ENCODE results near the gene WDHD1.
A peak's percentile ranks its signal among the peaks of the same experiment; 100 is the strongest.
"Not testable (repeated sequence)": the region's sequence is repeated elsewhere in the genome, so short reads cannot be mapped to it uniquely, and the experiment has no call there.

The WDHD1 gene

DNA sequence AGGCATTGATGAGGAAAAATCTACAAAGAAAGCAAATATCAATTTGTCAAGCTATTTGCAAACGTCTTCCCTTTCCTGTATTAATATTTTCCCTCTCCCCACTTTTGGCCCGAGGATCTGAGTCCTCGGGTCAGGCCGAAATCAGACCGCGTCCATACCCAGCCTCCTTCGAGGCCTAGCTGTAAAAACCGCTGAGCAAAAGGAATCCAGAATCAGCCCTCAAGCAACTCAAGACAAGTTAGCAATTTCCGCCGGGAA is 24.2 kb upstream of the WDHD1 start:
- Histone ChIP-seq H3K27me3 (ENCODE audit: control insufficient read depth in 2 of 2, insufficient read depth in 2 of 2, low read length in 2 of 2) (no peaks in the 10 kb centered on the region), H3K27ac (ENCODE audit: low read depth in 2 of 2, low read length in 2 of 2) (peak overlapping the region; percentile 99 to 100), H3K9ac (ENCODE audit: low read depth in 1 of 2, low read length in 2 of 2) (peak overlapping the region; percentile 94 to 100), H3K4me3 (ENCODE audit: low read length in 2 of 2) (peak overlapping the region; percentile 95 to 98), H3K36me3 (ENCODE audit: control insufficient read depth in 2 of 2, insufficient read depth in 2 of 2, low read length in 2 of 2) (peaks cover 0 to 8% of the 10 kb centered on the region in 2 donors), H3K9me3 (ENCODE audit: control insufficient read depth in 2 of 2, low read length in 2 of 2) (no peaks in the 10 kb centered on the region), H3K4me1 (ENCODE audit: control insufficient read depth in 2 of 2, insufficient read depth in 2 of 2, low read length in 2 of 2) (peaks cover 14 to 17% of the 10 kb centered on the region in 2 donors)

DNA sequence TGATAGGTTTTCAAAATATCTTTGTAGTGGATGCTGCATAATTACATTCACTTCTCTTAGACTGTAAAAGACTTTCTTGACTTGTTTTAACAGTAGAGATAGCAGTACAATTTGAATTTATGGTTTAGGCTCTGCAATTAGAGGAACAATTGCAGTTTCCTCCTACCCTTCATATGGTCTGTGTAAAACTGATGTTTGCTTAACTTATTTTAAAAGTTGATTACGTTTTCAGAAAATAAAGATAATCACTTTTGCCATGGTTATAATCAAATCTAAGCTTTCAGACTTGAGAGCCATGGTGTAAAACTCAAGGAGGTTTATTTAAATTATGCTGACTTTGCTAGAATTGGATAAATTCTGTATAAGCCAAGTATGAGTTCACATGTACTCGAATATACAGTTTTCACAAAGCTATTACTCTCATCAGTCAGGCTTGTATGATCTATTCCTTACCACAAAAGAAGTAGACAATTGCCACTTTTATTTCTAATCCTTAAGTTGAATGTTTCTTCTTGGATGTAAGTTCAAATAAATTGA is 22.1 kb upstream of the WDHD1 start:
- Histone ChIP-seq H3K4me1 (ENCODE audit: control insufficient read depth in 2 of 2, insufficient read depth in 2 of 2, low read length in 2 of 2) (peaks cover 14 to 17% of the 10 kb centered on the region in 2 donors), H3K36me3 (ENCODE audit: control insufficient read depth in 2 of 2, insufficient read depth in 2 of 2, low read length in 2 of 2) (peaks cover 1 to 2% of the 10 kb centered on the region in 2 donors), H3K9ac (ENCODE audit: low read depth in 1 of 2, low read length in 2 of 2) (no peak overlapping the region), H3K27me3 (ENCODE audit: control insufficient read depth in 2 of 2, insufficient read depth in 2 of 2, low read length in 2 of 2) (no peaks in the 10 kb centered on the region), H3K27ac (ENCODE audit: low read depth in 2 of 2, low read length in 2 of 2) (peak overlapping the region in 1 of 2 donors; percentile 15), H3K4me3 (ENCODE audit: low read length in 2 of 2) (no peak overlapping the region), H3K9me3 (ENCODE audit: control insufficient read depth in 2 of 2, low read length in 2 of 2) (no peaks in the 10 kb centered on the region)

DNA sequence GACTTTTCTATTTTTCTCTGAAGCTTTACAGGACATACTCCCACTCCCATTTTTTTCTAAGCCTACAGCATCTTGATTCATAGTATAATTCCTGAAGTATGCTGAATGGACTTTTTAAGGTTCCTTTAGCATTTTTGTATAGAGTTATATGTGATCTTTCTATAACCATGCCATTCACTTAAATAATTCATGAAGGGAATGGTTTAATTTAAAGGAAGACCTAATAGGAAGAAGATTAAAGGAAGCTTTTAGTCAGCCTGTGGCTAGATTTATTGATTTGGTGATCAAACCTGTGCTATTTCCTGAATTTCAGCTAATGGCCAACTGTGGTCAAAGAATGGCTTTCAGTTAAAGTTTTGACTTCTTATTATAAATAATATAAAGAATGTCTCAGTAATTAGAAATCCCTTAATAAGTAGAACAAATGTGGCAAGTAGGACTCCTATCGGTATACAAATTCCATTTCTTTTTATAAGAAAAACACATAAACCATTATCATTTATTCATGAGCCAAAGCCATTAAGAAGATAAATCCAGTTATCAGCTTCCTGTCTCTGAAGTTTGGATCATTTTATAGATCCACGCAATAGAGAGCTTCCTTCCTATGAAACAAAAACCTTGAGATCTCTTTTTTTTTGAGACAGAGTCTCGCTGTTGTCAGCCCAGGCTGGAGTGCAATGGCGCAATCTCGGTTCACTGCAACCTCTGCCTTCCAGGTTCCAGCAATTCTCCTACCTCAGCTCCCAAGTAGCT is 20.6 kb upstream of the WDHD1 start:
- Histone ChIP-seq H3K4me1 (ENCODE audit: control insufficient read depth in 2 of 2, insufficient read depth in 2 of 2, low read length in 2 of 2) (peaks cover 5 to 9% of the 10 kb centered on the region in 2 donors), H3K27me3 (ENCODE audit: control insufficient read depth in 2 of 2, insufficient read depth in 2 of 2, low read length in 2 of 2) (no peaks in the 10 kb centered on the region), H3K9ac (ENCODE audit: low read depth in 1 of 2, low read length in 2 of 2) (no peak overlapping the region), H3K4me3 (ENCODE audit: low read length in 2 of 2) (no peak overlapping the region), H3K27ac (ENCODE audit: low read depth in 2 of 2, low read length in 2 of 2) (no peak overlapping the region), H3K36me3 (ENCODE audit: control insufficient read depth in 2 of 2, insufficient read depth in 2 of 2, low read length in 2 of 2) (peaks cover 11 to 12% of the 10 kb centered on the region in 2 donors), H3K9me3 (ENCODE audit: control insufficient read depth in 2 of 2, low read length in 2 of 2) (no peaks in the 10 kb centered on the region)

DNA sequence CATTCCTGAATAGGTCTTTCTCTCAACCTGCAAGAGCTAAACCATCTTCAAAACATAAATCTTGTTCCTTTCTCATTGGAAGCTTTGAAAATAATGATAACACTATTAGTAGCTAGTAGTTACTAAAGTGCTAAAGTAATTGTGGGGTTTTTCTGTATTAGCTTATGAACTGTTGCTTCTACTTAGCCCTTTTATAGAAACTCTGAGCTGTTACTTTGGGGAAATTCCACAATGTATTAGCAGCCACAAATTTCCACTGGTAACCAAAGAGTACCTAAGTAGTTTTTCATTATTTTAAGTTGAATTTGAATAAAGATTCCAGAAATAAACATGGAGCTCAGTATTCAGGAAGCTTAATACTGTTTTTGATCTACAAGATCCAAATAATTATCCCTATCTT is 18.2 kb upstream of the WDHD1 start:
- peaks cover 11 to 12% of the 10 kb centered on the region in 2 donors for H3K36me3 ChIP-seq (ENCODE audit: control insufficient read depth in 2 of 2, insufficient read depth in 2 of 2, low read length in 2 of 2)
- H3K9me3 ChIP-seq (ENCODE audit: control insufficient read depth in 2 of 2, low read length in 2 of 2), result no peaks in the 10 kb centered on the region
- no peaks in the 10 kb centered on the region for H3K27me3 ChIP-seq (ENCODE audit: control insufficient read depth in 2 of 2, insufficient read depth in 2 of 2, low read length in 2 of 2)
- no peaks in the 10 kb centered on the region for H3K4me1 ChIP-seq (ENCODE audit: control insufficient read depth in 2 of 2, insufficient read depth in 2 of 2, low read length in 2 of 2)
- H3K4me3 ChIP-seq (ENCODE audit: low read length in 2 of 2), result no peak overlapping the region
- H3K27ac ChIP-seq (ENCODE audit: low read depth in 2 of 2, low read length in 2 of 2), result no peak overlapping the region
- no peak overlapping the region for H3K9ac ChIP-seq (ENCODE audit: low read depth in 1 of 2, low read length in 2 of 2)

DNA sequence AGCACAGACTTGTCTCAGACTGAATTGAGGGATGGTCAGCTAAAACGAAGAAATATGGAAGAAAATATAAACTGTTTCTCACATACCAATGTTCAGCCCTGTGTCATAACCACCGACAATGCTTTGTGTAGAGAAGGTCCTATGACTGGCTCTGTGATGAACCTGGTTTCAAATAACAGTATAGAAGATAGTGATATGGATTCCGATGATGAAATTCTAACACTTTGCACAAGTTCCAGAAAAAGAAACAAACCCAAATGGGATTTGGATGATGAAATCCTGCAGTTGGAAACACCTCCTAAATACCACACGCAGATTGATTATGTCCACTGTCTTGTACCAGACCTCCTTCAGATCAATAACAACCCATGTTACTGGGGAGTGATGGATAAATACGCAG is 16.6 kb upstream of the WDHD1 start:
- no peaks in the 10 kb centered on the region for H3K27me3 ChIP-seq (ENCODE audit: control insufficient read depth in 2 of 2, insufficient read depth in 2 of 2, low read length in 2 of 2)
- no peaks in the 10 kb centered on the region for H3K4me1 ChIP-seq (ENCODE audit: control insufficient read depth in 2 of 2, insufficient read depth in 2 of 2, low read length in 2 of 2)
- H3K4me3 ChIP-seq (ENCODE audit: low read length in 2 of 2), result no peak overlapping the region

DNA sequence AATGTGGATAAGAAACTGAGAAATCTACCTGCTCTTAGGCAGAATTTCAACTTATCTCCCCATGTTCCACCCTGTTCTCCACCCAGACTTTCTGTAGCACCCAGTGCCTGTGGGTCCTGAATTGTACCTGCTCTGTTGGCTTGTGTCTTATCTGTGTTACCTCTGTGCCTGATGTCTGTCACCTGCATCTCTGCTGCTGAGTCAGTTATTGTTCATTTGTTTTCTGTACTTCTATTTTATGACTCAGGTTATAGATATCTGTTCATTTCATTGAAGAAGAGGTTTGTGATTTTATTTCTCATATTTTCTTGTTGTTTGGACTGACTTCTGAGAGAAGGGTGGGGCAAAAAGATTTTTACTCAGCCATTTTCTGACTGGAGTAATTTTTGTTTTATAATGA is 11.8 kb upstream of the WDHD1 start:
- Histone ChIP-seq H3K27me3 (ENCODE audit: control insufficient read depth in 2 of 2, insufficient read depth in 2 of 2, low read length in 2 of 2) (no peaks in the 10 kb centered on the region), H3K27ac (ENCODE audit: low read depth in 2 of 2, low read length in 2 of 2) (no peak overlapping the region), H3K4me3 (ENCODE audit: low read length in 2 of 2) (no peak overlapping the region), H3K4me1 (ENCODE audit: control insufficient read depth in 2 of 2, insufficient read depth in 2 of 2, low read length in 2 of 2) (no peaks in the 10 kb centered on the region), H3K9ac (ENCODE audit: low read depth in 1 of 2, low read length in 2 of 2) (no peak overlapping the region), H3K36me3 (ENCODE audit: control insufficient read depth in 2 of 2, insufficient read depth in 2 of 2, low read length in 2 of 2) (peaks cover 10 to 21% of the 10 kb centered on the region in 2 donors), H3K9me3 (ENCODE audit: control insufficient read depth in 2 of 2, low read length in 2 of 2) (no peaks in the 10 kb centered on the region)

More for the DNA sequence above, 16.6 kb upstream of the WDHD1 start:
- no peak overlapping the region for H3K9ac ChIP-seq (ENCODE audit: low read depth in 1 of 2, low read length in 2 of 2)
- H3K9me3 ChIP-seq (ENCODE audit: control insufficient read depth in 2 of 2, low read length in 2 of 2), result no peaks in the 10 kb centered on the region
- peaks cover 12% of the 10 kb centered on the region in 2 donors for H3K36me3 ChIP-seq (ENCODE audit: control insufficient read depth in 2 of 2, insufficient read depth in 2 of 2, low read length in 2 of 2)
- H3K27ac ChIP-seq (ENCODE audit: low read depth in 2 of 2, low read length in 2 of 2), result no peak overlapping the region

DNA sequence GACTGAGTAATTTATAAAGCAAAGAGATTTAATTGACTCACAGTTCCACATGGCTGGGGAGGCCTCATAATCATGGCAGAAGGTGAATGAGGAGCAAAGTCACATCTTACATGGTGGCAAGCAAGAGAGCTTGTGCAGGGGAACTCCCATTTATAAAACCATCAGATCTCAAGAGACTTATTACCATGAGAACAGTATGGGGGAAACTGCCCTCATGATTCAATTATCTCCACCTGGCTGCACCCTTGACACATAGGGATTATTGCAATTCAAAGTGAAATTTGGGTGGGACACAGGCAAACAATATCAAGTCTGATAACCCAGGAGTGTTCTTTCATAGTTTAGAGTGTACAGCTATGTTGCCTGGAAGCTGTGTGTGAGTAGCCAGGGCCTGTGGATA is 11.1 kb upstream of the WDHD1 start:
- H3K36me3 ChIP-seq (ENCODE audit: control insufficient read depth in 2 of 2, insufficient read depth in 2 of 2, low read length in 2 of 2), result peaks cover 5 to 14% of the 10 kb centered on the region in 2 donors
- not testable (repeated sequence) for H3K27me3 ChIP-seq (ENCODE audit: control insufficient read depth in 2 of 2, insufficient read depth in 2 of 2, low read length in 2 of 2); H3K4me3 ChIP-seq (ENCODE audit: low read length in 2 of 2); H3K4me1 ChIP-seq (ENCODE audit: control insufficient read depth in 2 of 2, insufficient read depth in 2 of 2, low read length in 2 of 2); H3K9me3 ChIP-seq (ENCODE audit: control insufficient read depth in 2 of 2, low read length in 2 of 2); H3K27ac ChIP-seq (ENCODE audit: low read depth in 2 of 2, low read length in 2 of 2); H3K9ac ChIP-seq (ENCODE audit: low read depth in 1 of 2, low read length in 2 of 2)

DNA sequence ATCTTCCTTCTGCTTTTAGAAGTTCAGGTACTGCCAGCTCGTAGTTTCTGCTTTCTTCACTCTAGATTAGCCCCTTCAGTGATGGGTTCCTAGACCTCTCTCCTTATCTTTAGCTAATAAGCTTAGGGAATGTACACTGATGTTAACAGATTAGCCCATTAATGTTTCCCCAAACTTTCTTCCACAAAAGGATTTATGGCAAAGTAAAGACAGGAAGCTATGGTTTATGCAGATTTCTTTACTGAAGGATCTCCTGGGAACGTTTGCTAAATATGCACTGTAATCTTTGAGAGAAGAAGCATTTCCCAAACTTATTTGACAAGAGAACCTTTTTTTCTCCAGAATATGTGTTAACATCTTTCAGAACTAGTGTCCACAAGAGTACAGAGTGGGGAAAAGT is 4.3 kb upstream of the WDHD1 start:
- Histone ChIP-seq H3K36me3 (ENCODE audit: control insufficient read depth in 2 of 2, insufficient read depth in 2 of 2, low read length in 2 of 2) (peaks cover 3 to 7% of the 10 kb centered on the region in 2 donors), H3K9me3 (ENCODE audit: control insufficient read depth in 2 of 2, low read length in 2 of 2) (no peaks in the 10 kb centered on the region), H3K27ac (ENCODE audit: low read depth in 2 of 2, low read length in 2 of 2) (no peak overlapping the region), H3K4me3 (ENCODE audit: low read length in 2 of 2) (no peak overlapping the region), H3K27me3 (ENCODE audit: control insufficient read depth in 2 of 2, insufficient read depth in 2 of 2, low read length in 2 of 2) (no peaks in the 10 kb centered on the region), H3K9ac (ENCODE audit: low read depth in 1 of 2, low read length in 2 of 2) (no peak overlapping the region), H3K4me1 (ENCODE audit: control insufficient read depth in 2 of 2, insufficient read depth in 2 of 2, low read length in 2 of 2) (peaks cover 5 to 16% of the 10 kb centered on the region in 2 donors)

DNA sequence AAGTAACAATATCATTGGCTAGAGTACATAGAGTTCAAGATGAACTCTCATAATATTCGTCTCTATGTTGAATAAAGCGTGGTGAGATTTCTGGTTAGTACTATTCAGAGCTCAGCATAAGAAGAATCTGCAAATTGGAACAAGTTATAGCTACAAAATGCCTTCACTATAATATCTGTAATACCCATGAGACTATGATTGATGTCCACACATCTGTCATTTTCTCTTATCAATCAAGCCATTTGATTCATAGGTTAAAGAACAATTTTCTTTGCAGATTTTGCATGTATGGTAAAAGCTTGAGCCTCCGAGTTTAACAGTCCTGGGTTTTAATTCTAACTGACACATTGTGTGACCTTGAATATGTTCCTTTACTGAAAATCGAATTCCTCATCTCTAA is 1.6 kb upstream of the WDHD1 start:
- no peaks in the 10 kb centered on the region for H3K36me3 ChIP-seq (ENCODE audit: control insufficient read depth in 2 of 2, insufficient read depth in 2 of 2, low read length in 2 of 2)
- H3K9me3 ChIP-seq (ENCODE audit: control insufficient read depth in 2 of 2, low read length in 2 of 2), result no peaks in the 10 kb centered on the region
- no peak overlapping the region for H3K27ac ChIP-seq (ENCODE audit: low read depth in 2 of 2, low read length in 2 of 2)
- peak overlapping the region in 1 of 2 donors; percentile 67 for H3K9ac ChIP-seq (ENCODE audit: low read depth in 1 of 2, low read length in 2 of 2)
- peaks cover 8 to 17% of the 10 kb centered on the region in 2 donors for H3K4me1 ChIP-seq (ENCODE audit: control insufficient read depth in 2 of 2, insufficient read depth in 2 of 2, low read length in 2 of 2)
- H3K27me3 ChIP-seq (ENCODE audit: control insufficient read depth in 2 of 2, insufficient read depth in 2 of 2, low read length in 2 of 2), result no peaks in the 10 kb centered on the region
- H3K4me3 ChIP-seq (ENCODE audit: low read length in 2 of 2), result peak overlapping the region; percentile 75 to 97

DNA sequence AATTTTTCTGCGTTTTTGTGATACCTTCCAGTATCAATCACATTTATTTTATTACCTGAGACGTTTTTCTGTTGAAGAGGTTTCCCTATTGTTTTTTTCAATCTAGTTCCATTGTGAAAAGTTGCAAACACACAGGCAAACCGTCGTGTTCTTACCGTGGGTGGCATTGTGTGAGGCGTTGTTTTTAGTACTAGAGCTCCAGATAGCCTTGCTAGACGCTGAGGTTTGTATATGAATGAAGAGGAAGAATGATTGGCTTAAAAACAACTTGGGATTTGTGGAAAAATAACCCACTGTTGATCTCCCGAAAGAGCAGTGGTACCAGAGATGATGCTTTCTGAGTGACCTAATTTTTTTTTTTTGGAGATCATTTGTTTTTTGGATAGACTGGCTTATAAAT is 1.2 kb upstream of the WDHD1 start:
- no peak overlapping the region for H3K27ac ChIP-seq (ENCODE audit: low read depth in 2 of 2, low read length in 2 of 2)
- peaks cover 8 to 17% of the 10 kb centered on the region in 2 donors for H3K4me1 ChIP-seq (ENCODE audit: control insufficient read depth in 2 of 2, insufficient read depth in 2 of 2, low read length in 2 of 2)
- H3K27me3 ChIP-seq (ENCODE audit: control insufficient read depth in 2 of 2, insufficient read depth in 2 of 2, low read length in 2 of 2), result no peaks in the 10 kb centered on the region
- H3K9me3 ChIP-seq (ENCODE audit: control insufficient read depth in 2 of 2, low read length in 2 of 2), result no peaks in the 10 kb centered on the region
- peak overlapping the region; percentile 75 to 97 for H3K4me3 ChIP-seq (ENCODE audit: low read length in 2 of 2)
- peak overlapping the region in 1 of 2 donors; percentile 67 for H3K9ac ChIP-seq (ENCODE audit: low read depth in 1 of 2, low read length in 2 of 2)
- no peaks in the 10 kb centered on the region for H3K36me3 ChIP-seq (ENCODE audit: control insufficient read depth in 2 of 2, insufficient read depth in 2 of 2, low read length in 2 of 2)

Data from mucosa of rectum (tissue), 2 donors.